GOT3 (cell line): ENCODE results near the gene TMEM243.
"Not testable (repeated sequence)": the region's sequence is repeated elsewhere in the genome, so short reads cannot be mapped to it uniquely, and the experiment has no call there.

Experiments
- DNase-seq: peaks from one replicate; lab custom pipeline; 2025; ENCODE audit warnings: mixed read lengths; lab: John Stamatoyannopoulos, UW

TMEM243 gene, protein sequence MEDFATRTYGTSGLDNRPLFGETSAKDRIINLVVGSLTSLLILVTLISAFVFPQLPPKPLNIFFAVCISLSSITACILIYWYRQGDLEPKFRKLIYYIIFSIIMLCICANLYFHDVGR

GRCh38 chr7:87219545-87220025 lies at the start of gene TMEM243:
TSS of gene TMEM243 (minus strand) at chr7:87219732. CDS start at chr7:87219503, 229 bp downstream.
- peak; percentile 6 for DNase-seq

GRCh38 chr7:87267239-87267900 lies 47.8 kb upstream of the TMEM243 start:
- DNase-seq: no peak

DNA sequence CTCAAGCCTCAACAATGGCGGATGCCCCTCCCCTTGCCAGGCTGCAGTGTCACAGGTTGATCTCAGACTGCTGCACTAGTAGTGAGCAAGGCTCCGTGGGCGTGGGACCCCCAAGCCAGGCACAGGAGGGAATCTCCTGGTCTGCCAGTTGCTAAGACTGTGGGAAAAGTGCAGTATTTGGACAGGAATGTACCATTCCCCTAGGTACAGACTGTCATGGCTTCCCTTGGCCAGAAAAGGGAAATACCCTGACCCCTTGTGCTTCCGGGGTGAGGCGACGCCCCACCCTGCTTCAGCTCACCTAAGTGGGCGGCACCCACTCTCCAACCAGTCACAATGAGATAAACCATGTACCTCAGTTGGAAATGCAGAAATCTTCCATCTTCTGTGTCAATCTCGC lies 44.0 kb upstream of the TMEM243 start:
- no peak for DNase-seq

GRCh38 chr7:87253589-87254087 lies 34.1 kb upstream of the TMEM243 start:
- DNase-seq: no peak

GRCh38 chr7:87245671-87246070 lies 26.1 kb upstream of the TMEM243 start:
- DNase-seq: not testable (repeated sequence)

- not testable (repeated sequence) for DNase-seq
Observed at GRCh38 chr7:87238464-87239051, 19.0 kb upstream of the TMEM243 start.

GRCh38 chr7:87234949-87235348 lies 15.4 kb upstream of the TMEM243 start:
- no peak for DNase-seq

DNA sequence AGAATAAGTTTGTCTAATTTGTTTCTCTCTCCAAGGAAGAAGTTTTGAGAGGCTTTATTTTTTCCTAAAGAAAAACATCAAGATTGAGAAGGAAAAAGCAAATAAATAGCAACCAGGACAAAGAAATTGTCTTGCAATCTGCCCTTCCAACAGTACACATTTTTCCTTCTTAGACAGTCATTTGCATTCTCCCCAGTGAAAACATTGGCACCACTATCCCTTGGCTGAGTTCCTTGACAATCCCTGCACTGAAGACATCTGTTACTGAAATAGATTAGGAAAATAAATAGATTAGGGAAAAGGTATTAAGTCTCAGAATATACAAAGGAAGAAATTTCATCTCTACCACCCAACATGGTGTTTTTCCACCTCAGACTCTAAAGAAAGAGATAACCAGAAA lies 12.2 kb upstream of the TMEM243 start:
- no peak for DNase-seq

GRCh38 chr7:87231258-87231657 lies 11.7 kb upstream of the TMEM243 start:
- no peak for DNase-seq

- DNase-seq: no peak
Observed at GRCh38 chr7:87226495-87226894, 7.0 kb upstream of the TMEM243 start.

DNA sequence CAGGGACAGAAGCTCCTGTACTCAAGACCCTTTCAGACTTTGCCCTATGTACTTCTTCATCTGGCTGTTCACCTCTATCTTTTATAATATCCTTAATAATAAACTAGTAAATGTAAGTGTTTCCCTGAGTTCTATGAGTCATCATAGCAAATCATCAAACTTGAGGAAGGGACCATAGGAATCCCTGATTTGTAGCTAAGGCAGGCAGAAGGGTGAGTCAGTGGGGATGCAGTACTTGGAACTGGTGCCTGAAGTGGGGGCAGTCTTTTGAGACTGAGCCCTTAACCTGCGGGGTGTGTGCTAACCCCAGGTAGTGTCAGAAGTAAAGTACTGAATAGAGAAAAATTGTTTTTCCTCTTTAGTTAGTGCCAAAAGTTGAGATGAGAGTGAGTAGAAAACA lies 6.2 kb upstream of the TMEM243 start:
- no peak for DNase-seq

- no peak for DNase-seq
Observed at GRCh38 chr7:87223666-87224065, 4.1 kb upstream of the TMEM243 start.

DNA sequence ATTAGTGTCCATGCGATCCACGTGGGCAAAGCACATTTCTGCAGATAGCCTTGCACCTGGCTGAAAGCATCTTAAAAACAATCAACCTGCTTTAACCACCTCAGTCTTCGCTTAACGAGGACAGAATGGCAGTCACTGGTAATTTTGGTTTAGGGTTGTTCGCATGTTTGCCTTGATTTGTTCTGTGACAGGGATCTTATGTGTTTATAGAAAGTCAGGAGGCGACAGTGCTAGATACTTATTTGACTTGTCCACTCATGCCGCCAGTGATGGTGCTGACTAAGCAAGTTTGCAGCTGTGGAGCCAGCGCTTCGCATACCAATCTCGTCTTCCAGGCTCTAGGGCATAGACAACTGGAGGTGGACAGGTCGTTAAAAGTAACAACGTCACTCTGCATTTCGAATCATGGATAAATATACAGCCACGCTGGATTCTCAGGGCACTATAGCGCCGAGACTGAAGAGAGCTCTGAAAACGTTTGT lies 1.2 kb upstream of the TMEM243 start:
- no peak for DNase-seq

DNA sequence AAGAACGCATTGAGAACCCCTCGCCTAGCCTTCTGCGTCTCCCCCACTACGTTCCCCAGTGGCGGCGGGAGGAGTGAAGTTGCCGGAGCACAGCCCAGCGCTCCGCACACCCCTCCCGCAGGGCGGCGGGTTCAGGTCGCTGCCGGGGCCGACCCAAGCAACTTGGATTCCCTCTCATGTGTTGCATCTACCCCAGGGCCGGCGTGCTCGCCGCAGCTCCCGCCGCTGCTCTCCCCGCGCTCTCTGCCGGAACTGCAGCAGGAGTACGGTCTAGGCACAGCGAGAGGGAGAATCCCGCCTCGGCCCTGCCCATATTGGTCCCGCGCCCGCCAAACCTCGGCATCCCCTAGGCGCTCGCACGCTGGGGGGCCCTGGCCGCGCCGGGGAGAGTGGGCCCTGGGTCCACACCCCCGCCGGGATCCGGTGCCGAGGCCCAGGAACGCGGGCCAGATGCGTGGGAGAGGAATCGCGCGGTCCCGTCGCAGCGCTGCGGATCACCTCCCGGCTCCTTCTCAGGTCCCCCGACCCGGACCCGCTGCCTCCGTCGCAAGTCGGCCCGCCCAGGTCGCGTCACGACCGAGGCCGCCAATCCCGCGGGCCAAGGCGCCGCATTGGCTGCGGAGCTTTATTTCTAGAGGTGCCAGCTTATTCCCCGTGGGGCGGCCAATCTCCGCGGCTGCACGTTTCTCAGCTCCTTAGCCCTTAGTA lies 648 bp upstream of the TMEM243 start:
- peak; percentile 20 for DNase-seq

DNA sequence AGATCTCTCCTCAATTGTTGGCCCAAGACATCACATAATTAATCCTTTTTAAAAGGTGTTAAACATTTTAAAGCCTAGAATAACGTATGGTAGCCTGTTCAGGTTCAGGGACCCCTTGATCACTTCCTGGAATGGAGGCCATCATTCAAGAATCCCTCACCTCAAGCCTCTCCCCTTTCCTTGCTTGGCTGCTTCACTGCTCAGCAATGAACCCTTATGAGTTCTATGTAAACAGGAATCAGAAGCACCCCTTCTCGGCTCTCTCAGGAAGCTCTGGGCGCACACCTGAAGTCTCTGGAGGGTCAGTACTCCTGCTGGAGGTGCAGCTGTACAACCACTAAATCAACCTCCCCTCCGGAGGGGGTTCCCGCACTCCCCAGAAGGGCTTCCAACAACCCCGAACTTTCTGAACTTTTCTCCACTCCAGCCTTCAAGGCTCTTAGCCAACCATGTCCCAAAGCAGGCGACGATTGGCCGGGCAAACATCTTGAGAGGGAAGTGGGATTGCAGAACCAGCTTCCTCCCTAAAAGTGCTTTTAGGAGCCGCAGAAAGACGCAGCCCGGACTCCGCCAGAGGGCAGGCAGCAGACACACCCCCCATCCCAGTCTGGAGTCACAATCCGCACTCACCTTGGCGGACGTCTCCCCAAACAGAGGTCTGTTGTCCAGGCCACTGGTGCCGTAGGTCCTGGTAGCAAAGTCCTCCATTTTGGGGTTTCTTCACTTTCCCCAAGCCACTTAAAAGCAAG lies 562 bp downstream of the TMEM243 start:
- no peak for DNase-seq

GRCh38 chr7:87217983-87218653 lies 1.4 kb downstream of the TMEM243 start:
- no peak for DNase-seq

DNA sequence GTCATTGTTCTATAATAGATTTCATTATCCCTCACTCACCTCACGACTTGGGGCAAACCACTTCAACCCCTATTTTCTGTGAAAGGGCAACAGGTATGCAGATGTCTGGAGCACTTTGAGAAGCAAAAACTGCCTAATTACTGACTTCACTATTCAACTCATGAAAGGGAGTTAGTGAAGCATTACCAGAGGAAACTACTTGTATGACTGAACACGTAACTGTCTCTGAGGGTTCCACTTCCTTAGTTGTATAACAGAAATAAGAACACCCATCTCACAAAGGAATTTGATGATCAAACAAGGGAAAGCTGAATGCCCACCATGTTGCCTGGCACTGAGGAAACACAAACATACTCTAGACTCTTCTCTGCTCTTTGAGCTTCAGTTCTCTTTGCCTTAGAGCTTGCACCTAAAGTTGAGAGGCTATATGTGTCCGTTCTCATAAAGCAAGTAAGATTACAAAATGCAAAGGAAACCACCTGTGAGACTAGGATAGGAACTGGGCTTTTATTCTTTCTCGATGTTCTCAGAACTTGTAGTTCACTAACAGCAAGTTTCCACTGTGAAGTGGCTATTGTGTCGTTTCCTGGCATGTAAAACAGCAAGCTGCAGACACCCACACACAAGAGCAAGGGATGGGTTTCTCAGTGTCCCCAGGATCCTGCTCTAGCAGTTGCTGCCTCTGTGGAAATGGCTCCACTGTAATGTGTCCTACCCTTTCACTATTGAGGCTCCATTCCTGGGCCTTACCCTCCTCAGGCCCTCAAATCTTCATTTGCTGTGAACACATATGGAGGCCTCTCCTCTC lies 2.6 kb downstream of the TMEM243 start:
- DNase-seq: no peak

DNA sequence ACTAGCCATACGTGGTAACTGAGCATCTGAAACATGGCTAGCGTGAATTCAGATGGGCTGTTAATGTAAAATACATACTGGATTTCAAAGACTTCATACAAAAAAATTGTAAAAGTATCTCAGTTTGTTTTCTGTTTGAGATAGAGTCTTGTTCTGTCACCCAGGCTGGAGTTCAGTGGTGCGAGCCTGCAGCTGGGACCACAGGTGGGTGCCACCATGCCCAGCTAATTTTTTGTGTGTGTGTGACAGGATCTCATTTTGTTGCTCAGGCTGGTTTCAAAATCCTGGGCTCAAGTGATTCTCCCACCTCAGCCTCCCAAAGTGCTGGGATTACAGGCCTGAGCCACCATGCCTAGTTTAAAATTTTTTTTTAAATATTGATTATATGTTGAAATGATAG lies 4.5 kb downstream of the TMEM243 start:
- DNase-seq: no peak

- DNase-seq: no peak
Observed at GRCh38 chr7:87213811-87214210, 5.7 kb downstream of the TMEM243 start.

DNA sequence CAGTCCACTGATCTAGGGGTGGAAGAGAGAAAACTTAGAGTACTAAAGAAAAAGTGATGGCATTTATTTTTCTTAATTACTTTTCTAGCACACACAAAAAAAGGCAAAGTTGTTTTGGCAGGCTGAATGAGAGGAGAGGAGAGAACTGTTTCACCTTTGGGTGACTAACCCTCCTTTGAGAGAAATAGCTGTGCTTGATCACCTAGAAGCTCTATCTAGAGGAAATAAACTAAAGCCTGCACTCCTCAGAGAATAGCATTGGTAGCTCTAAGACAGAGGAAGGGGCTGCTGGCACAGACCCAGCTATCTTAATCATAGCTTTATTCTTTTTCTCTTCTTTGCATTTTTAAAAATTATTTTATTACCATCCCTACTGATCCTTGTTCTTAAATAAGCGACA lies 6.3 kb downstream of the TMEM243 start:
- DNase-seq: no peak
